GM18508 (cell line): ENCODE results near the gene PCSK7.

Experiments used
- ATAC-seq: cut with Tn5 transposase; IDR thresholded peaks from one replicate; pipeline ENCODE4 v1.9.1; 2021; ENCODE audit warnings: moderate number of reproducible peaks; ENCODE audit not compliant: insufficient read depth, unreplicated experiment

PCSK7 gene

DNA sequence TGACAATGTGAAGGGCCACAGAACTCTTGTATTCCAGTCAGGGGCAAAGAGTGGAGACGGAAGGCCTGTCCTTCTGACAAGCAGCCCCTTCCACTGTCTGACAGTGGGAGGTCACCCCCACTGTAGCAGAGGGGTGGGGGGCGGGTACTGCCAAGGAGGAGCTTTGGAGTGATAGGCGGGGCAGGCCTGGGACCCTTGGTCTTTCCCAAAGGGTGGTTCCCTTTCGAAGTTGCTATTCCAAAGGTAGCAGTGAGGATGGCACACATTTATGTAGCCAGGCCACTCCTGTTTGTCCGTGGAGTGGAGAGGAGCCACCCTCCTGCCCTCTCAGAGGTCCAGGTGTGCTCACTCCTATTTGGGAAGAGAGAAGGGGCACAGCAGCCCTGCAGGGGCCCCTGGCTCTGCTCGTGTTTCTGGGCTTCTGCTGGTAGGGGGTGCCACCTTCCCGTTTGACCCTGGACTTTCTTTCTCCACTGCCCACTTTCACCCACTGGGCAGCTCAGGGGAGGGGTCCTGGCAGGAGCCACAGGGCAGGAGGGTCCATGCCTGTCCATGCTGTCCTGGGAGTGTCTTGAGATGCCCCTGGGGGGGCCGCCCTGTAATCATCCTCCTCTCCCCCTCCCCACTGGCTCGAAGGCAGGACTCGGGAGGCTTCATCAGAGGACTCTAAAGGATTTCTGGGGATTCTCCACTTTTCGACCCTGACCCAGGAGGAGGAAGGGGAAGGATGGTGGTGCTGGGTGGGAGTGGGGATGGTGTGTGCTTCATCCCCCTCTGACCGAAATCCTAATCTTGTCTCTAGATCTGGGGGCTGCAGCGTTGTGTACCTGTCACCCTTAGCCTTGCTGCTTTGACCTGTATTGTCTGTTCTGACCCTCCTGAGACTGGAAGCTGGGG lies 31.7 kb downstream of the PCSK7 start:
- ATAC-seq = no peak

DNA sequence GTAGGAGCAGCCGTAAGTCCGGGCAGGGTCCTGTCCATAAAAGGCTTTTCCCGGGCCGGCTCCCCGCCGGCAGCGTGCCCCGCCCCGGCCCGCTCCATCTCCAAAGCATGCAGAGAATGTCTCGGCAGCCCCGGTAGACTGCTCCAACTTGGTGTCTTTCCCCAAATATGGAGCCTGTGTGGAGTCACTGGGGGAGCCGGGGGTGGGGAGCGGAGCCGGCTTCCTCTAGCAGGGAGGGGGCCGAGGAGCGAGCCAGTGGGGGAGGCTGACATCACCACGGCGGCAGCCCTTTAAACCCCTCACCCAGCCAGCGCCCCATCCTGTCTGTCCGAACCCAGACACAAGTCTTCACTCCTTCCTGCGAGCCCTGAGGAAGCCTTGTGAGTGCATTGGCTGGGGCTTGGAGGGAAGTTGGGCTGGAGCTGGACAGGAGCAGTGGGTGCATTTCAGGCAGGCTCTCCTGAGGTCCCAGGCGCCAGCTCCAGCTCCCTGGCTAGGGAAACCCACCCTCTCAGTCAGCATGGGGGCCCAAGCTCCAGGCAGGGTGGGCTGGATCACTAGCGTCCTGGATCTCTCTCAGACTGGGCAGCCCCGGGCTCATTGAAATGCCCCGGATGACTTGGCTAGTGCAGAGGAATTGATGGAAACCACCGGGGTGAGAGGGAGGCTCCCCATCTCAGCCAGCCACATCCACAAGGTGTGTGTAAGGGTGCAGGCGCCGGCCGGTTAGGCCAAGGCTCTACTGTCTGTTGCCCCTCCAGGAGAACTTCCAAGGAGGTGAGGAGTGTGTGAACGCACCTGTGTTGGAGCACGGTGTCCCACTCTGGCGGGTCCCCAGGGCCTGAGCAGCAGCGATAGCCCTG lies 32.6 kb downstream of the PCSK7 start, which contains the start of gene TAGLN:
Gene TAGLN, plus strand, starts transcription at position 318 of the 863 bp plus-strand sequence. CDS start 3,644 bp downstream, outside the sequence.
- no peak for ATAC-seq

DNA sequence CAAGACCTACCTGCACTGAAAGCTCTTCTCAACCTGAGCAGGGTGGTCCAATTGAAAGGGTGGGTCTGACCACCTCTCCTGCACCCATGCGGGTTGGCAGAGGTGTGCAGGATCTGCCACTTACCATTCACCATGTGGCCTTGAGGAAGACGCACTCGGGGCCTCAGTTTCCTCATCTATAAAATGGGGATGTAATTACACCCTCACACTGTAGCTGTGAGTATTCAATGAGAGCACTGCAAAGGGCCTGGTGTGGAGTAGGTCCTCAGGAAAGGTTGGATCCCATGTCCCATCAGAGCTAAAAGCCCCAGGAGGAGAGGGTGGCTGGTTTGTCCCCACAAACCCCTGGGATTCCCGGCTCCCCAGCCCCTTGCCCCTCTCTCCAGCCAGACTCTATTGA lies 33.3 kb downstream of the PCSK7 start:
- ATAC-seq = no peak

DNA sequence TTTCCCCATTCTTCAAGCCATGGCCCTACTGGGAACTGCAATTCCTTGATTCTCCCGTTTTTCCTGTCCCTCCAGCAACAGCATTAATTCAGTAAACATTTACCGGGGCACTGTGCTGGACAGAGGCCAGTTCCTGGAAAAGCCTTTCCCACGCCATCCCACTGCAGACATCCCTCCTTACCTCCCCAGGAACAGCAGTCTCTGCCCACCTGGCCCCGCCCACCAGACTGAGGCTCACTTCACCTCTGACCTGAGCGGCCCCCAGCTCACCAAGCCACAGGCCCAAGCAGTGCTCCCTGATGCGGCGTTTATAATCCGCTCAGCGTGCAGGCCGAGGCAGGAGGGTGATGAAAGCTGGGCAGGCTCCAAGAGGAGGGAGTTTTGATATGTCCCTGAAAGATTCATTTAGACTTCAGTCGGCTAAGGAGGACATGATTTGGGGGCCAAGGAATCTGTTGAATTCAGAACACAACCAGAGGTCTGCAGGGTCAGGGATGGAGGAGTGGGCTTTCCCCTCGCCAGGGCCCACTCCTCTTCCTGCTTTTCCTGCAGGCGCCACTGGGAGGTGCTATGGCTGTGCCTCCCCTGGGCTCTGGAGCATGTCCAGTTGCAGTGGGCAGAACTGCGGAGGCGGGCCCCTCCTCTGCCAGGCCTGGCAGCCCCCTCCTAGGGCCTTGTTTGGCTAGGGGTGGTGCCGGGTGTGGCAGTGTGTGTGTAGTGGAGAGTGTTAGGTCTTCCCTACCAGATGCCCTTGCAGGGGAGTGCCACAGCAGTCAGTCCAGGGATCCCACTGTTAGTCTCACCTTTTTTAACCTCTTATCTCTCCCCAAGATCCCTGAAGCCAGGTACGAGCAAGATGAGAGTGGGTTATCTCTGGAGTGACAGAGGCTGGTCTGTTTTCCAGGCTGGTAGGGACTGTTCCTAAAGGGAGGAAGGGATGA lies 34.1 kb downstream of the PCSK7 start:
- ATAC-seq = no peak

DNA sequence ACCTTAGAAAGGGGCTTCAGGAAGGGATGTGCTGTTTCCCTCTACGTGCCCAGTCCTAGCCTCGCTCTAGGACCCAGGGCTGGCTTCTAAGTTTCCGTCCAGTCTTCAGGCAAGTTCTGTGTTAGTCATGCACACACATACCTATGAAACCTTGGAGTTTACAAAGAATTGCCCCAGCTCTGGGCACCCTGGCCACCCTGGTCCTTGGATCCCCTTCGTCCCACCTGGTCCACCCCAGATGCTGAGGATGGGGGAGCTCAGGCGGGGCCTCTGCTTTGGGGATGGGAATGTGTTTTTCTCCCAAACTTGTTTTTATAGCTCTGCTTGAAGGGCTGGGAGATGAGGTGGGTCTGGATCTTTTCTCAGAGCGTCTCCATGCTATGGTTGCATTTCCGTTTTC lies 34.9 kb downstream of the PCSK7 start:
- ATAC-seq = no peak

DNA sequence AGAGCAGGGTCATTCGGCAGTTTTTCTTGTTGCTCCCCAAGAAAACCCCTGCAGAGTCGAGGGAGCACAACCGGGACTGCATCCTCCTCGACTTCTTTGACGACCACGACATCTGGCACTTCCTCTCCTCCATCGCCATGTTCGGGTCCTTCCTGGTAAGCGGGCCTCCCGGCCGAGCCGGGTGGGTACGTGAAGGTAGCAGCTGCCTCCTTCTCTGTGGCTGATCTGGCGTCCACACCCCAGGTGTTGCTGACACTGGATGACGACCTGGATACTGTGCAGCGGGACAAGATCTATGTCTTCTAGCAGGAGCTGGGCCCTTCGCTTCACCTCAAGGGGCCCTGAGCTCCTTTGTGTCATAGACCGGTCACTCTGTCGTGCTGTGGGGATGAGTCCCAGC lies 36.1 kb downstream of the PCSK7 start:
- no peak for ATAC-seq

DNA sequence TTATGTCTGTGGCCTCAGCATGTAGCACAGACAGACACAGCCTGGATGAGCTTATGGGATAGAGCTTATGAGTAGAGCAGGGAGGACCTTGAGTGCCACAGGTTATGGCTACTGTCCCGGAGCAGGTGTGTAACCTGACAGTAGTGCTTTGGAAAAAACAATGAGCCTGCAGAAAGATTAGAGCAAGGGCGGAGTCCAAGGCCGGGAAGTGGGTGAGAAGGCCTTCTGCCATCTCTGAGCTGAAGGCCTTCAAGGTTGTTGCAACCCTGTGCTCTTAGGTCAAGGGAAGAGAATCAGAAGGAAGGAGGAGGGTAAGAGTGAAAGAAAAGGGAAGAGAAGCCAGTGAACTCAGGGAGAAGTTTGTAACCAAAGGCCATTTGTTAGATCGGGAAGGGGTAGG lies 36.6 kb downstream of the PCSK7 start:
- ATAC-seq = no peak

DNA sequence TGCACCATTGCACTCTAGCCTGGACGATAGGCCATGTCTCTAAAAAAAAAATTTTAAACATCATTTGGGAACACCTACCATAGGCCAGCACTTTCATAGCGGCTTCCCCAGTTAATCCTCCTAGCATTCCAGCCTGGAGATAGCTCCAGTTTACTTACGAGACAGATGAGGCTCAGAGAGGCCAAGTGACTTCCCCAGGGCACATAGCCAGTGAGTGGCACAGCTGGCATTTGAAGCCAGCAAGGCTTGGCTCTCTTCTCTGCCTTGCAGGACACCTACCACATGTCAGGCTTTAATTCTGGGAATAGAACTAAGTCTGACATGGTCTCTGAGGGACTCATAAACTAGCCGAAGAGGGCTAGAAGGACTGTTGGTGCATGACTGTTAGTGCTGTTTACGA lies 37.6 kb downstream of the PCSK7 start:
- ATAC-seq = no peak

DNA sequence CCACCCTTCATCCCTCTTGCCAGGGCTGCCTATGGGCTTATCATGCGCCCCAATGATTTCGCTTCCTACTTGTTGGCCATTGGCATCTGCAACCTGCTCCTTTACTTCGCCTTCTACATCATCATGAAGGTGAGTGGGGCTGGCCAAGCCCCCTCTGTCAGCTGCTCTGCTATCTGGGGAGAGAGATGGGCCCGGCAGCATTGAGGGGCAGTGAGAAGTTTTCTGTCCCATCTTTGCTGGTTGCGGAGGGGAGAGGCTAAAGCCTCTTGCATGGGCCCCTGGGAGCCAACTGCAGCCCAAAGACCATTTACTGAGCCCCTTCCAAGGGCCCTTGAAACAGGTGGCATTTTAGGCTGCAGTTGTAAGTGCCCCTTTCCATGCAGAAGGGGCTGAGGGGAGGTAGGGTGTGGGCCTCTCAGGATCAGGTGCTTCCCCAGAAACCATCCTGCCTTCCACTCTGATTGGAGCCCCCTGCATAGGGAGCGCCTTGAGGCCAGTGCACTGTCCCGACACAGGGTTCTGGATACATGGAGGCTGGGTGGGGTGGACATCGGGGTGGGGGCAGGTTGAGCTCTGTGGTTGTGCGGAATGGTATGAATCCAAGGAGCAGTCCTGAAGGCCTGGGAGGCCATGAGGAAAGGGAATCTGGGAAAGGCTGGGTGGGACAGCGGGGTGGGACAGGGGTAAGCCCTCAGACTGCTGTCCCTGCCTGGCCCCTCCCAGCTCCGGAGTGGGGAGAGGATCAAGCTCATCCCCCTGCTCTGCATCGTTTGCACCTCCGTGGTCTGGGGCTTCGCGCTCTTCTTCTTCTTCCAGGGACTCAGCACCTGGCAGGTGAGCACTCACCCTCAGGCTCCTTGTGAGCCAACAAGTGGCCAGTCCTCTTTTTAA lies 38.5 kb downstream of the PCSK7 start:
- no peak for ATAC-seq

DNA sequence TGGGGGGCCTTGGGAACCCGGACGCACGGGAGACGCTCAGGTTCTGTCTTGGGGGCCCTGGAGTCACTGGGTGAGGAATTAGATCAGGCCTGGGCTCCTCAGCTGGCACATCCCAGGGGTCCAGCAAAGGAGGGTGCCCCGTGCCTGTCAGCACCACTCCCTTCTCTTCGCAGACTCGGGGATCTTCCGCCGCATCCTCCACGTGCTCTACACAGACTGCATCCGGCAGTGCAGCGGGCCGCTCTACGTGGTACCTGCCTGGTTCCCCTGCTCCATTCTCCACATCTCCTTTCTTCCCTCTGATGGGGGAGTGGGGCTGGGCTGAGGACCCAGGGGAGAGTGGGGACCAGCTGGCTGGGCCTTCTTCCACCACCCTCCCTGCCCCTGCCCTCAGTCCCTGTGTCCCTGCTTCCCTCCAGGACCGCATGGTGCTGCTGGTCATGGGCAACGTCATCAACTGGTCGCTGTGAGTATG lies 39.4 kb downstream of the PCSK7 start:
- no peak for ATAC-seq

DNA sequence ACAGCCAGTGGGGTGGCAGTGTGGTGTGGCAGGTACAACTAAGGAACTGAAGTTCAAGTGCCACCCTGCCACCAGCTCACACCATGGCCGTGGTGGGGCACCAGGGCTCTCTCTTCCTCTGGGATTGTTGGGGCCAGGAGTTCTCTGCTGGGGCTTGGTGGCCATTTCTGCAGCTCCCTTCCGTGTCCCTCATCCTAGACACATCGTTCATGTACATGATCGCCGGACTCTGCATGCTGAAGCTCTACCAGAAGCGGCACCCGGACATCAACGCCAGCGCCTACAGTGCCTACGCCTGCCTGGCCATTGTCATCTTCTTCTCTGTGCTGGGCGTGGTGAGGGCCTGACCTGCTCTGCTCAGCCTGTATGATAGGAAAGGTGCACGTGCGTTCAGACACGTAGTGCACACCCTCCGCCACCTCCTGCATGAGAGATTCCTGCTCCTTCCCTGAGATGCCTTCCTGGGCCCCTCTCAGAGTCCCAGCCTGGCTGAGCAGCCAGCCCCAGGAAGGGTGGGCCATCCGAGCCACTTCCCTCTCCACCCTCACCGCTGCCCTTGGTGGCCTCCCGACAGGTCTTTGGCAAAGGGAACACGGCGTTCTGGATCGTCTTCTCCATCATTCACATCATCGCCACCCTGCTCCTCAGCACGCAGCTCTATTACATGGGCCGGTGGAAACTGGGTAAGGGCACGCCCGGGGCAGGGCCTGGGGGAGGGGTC lies 40.0 kb downstream of the PCSK7 start:
- no peak for ATAC-seq

DNA sequence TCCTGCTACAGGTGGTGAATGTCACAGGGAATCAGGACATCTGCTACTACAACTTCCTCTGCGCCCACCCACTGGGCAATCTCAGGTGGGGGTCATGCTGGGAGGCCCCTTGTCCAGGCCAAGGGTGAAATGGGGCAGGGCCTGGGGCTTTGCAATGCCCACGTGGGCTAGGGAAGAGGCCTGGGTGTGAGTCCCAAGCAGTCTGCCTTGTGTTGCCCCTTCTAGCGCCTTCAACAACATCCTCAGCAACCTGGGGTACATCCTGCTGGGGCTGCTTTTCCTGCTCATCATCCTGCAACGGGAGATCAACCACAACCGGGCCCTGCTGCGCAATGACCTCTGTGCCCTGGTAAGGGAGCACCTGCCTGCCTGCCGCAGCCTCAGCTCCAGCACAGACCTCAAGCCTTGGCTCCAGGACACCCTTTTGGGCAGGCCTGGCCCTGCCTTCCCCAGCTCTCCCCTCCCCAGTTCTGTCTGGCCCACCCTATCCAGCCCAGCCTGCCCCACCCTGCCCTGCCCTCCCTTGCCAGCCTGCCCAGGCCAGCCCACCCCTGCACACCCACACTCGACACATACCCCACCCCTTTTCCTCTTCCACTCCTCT lies 41.8 kb downstream of the PCSK7 start:
- ATAC-seq = no peak

DNA sequence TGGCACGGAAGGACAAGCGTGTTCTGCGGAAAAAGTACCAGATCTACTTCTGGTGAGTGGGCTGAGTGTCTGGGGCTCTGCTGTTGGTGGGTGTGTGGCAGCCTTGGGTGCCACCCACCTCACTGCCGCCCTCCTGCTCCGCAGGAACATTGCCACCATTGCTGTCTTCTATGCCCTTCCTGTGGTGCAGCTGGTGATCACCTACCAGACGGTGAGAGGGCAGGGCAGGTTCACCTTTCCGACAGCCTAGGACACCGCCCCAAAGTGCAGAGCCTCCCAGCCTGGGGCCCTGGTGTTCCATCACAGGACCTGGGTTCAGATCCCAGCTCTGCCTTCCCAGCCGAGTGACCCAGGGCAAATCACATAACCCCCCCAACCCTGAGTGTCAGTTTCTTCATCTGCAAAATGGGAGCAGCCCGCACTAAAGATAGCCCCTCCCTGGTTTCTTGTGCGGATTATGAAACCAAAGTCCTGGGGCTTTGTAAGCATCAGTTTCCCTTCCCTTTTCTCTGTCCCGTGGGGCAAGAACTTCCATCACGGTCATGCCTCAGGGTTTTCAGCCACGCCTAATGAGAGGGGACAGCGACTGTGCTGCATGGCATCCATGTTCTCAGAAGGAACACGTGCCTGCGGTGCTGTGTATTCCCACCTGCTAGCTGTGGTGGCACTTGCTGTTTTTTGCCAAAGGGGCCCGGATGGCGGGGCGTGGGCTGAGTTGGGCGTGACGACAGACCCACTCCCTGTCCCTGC lies 42.5 kb downstream of the PCSK7 start:
- ATAC-seq = no peak

DNA sequence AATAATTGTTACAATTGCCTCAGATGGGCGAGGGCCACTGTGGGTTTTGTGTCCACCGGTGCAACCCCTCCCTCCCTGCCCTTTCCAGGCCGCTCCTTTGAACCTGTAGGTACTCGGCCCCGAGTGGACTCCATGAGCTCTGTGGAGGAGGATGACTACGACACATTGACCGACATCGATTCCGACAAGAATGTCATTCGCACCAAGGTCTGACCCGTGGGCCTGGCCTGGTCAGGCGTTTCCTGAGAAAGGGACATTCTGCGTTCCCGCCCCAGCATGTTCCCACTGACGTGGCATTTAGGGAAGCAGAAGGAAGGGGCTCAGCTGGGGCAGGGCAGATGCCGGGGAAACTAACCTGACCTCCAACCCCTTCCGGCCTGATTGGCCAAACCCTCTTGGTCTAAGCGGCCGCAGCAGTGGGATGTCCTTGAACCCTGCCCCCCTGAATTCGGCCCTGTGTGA lies 43.2 kb downstream of the PCSK7 start:
- ATAC-seq = no peak

DNA sequence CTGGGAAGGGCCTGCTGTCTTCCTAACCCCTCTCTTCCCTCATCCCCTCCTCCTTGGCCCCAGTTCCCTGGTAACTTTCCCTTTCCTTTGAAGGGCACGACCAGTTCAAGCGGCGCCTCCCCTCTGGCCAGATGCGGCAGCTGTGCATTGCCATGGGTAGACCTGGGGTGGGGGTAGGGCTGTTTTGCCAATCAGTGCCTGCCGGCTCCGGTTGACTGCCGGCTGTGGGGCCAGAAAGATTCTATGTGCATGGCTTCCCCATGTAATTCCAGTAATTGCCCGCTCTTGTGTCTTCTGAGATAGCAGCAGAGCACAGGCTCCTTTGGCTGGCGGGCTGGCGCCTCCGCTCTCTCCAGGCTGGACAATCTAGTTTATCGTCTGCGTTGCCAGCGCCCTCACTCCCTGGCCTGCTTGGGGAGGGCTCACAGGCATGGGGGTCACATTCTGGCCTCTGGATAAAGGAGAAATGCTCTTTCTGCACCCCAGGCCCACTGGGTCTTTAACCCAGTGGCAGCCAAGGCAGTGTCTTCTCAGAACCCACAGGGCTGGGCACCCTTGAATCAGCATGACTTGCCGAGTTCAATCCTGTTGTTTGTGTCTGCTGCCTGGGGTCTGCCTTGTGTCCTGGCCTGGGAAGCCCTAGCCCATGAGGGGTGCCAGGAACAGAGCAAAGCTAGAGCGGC lies 43.9 kb downstream of the PCSK7 start:
- no peak for ATAC-seq

DNA sequence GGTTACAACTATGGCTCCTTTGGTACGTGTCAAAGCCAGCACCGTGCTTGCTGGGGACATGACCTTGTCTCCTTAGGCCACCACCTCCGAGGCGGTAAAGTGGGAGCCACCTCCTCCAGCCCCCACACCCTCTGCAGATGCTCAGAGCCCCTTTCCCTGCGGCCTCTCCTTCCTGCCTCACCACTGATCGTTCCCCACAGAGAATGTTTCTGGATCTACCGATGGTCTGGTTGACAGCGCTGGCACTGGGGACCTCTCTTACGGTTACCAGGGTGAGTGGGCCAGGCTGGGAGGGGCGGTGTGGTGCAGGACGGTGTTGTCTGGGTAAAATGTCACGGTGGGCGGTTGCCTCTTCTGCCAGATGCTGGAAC lies 44.5 kb downstream of the PCSK7 start:
- ATAC-seq = no peak

DNA sequence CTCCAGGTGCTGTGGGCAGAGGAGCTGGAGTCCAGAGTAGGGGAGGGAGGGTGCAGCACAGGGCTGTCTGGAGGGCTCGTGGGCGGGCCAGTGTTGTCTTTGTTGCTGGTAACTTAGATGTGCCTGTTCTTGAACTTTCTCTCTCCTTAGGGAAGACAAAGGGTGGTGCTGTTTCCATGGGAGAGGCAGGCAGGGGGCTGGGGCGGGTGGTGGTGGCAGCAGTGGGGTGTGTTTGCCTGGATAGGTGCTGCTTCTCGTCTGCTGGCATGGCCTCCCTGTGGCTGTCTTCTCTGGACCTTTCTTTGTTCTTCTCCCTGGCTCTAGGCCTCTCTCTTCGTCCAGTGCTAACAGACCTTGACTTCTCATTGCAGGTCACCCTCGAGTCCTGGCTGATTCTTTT lies 44.9 kb downstream of the PCSK7 start:
- no peak for ATAC-seq
